HUES6 (cell line): ENCODE measurements around the gene GAREM1.

Source experiments
- H3K27ac ChIP-seq: 2 replicates; pipeline ENCODE4 v1.7.0; 2013; ENCODE audit warnings: low read depth, mild to moderate bottlenecking, low read length, inconsistent platforms
- H3K27me3 ChIP-seq: 2 replicates; pipeline ENCODE4 v1.6.1; 2013; ENCODE audit warnings: low read length; ENCODE audit not compliant: control insufficient read depth, insufficient read depth
- H3K36me3 ChIP-seq: 2 replicates; pipeline ENCODE4 v1.6.1; 2013; ENCODE audit warnings: low read length; ENCODE audit not compliant: control insufficient read depth, insufficient read depth
- H3K4me1 ChIP-seq: 2 replicates; pipeline ENCODE4 v1.6.1; 2013; ENCODE audit warnings: low read length; ENCODE audit not compliant: control insufficient read depth, insufficient read depth
- H3K4me3 ChIP-seq: 2 replicates; pipeline ENCODE4 v1.5.1; 2013; ENCODE audit warnings: low read depth, low read length
- H3K9ac ChIP-seq: one replicate; pipeline ENCODE4 v1.6.1; 2013; ENCODE audit warnings: mild to moderate bottlenecking, low read length
- H3K9me3 ChIP-seq: 2 replicates; pipeline ENCODE4 v1.6.1; 2013; ENCODE audit warnings: low read depth, low read length; ENCODE audit not compliant: control insufficient read depth, insufficient read depth

GAREM1 gene

DNA sequence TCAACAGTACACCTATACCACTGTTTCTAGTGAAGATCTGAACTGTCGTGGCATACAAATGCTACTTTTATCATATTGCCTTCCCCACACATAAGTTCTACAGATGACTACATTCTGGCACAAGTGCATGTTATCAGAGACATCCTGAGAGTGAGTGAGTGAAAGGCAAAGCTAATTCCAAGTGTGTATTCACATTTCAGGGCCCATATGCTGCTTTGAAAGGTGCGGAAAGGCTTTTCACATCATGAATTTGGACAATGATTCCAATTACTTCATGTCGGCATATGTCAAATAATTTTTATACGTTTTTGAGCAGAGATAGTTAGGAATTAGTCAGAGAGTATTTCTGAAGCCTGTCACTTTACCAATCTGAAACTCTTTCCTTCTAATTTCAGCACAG is 101.7 kb downstream of the GAREM1 start:
- no peak overlapping the region for H3K9ac ChIP-seq
- no peaks in the 10 kb centered on the region for H3K27me3 ChIP-seq
- H3K27ac ChIP-seq, result no peak overlapping the region
- H3K9me3 ChIP-seq, result no peaks in the 10 kb centered on the region
- no peak overlapping the region for H3K4me3 ChIP-seq
- no peaks in the 10 kb centered on the region for H3K4me1 ChIP-seq
- no peaks in the 10 kb centered on the region for H3K36me3 ChIP-seq

DNA sequence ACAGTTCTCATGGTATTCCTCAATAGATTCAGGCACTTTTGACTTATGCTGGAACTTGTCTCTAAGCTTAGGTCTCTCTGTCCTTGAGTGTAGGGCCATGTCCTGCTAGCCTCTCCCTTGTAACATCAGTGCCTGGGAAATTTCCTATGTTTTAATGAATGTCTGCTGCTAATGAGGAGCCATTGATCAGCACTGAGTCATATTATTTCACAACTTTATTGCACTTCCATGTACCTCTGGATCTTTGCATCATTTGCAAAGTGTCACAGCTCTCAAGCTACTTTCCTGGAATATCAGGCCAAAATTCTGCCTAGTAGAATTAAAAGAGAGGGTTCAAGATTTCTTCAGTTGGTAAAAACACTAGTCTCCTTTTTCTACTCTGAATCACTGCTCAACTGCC is 102.5 kb downstream of the GAREM1 start:
- H3K36me3 ChIP-seq, result no peaks in the 10 kb centered on the region

DNA sequence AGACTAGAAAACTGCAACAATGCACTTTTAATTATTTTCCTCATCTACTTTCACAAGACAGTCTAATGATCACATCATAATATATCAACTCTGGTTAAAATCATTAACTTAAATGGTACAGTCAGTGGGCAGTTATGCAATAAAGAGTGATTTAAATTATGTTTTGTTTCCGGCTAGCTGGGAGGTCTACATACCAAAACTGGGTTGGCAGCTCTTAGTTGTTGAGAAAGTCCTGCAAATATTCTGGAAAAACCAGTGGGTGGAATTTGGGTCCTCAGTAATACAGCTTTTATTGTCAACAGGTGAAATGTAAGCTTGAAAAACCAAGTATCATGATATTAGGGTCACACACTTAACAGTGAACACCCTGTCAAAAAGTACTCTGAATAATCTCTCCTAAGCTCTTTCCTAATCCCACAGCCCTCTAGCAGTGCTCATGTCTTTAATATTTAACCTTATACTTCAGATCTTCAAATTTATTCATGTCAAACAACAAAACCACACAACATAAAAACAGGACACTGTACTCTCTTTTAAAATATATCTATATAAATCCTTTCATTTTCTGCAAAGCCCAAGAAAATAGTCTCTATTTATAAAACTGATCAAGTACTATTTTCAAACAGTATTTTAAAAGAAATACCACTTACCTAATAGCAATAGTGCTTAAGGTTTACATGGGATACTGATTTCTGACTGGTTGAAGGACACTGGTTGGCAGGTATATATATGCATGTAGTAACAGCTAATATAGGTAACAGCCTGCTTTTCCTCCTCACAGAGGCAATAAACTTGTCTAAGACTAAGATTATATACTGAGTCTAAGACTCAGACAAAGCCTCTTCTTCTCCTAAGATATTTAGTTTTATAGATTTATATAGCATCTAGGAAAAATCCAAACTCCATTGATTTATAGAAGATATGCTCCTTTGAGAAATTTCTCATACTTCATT is 103.8 kb downstream of the GAREM1 start:
- no peak overlapping the region for H3K27ac ChIP-seq
- H3K36me3 ChIP-seq, result no peaks in the 10 kb centered on the region
- H3K4me1 ChIP-seq, result peaks cover 5% of the 10 kb centered on the region; the same call in 1 of the 2 replicates
- no peaks in the 10 kb centered on the region for H3K27me3 ChIP-seq
- H3K9me3 ChIP-seq, result no peaks in the 10 kb centered on the region
- no peak overlapping the region for H3K9ac ChIP-seq
- no peak overlapping the region for H3K4me3 ChIP-seq

More for the DNA sequence above, 102.5 kb downstream of the GAREM1 start:
- H3K27ac ChIP-seq, result no peak overlapping the region
- no peaks in the 10 kb centered on the region for H3K27me3 ChIP-seq
- no peak overlapping the region for H3K9ac ChIP-seq
- H3K4me1 ChIP-seq, result no peaks in the 10 kb centered on the region
- no peak overlapping the region for H3K4me3 ChIP-seq
- H3K9me3 ChIP-seq, result no peaks in the 10 kb centered on the region

DNA sequence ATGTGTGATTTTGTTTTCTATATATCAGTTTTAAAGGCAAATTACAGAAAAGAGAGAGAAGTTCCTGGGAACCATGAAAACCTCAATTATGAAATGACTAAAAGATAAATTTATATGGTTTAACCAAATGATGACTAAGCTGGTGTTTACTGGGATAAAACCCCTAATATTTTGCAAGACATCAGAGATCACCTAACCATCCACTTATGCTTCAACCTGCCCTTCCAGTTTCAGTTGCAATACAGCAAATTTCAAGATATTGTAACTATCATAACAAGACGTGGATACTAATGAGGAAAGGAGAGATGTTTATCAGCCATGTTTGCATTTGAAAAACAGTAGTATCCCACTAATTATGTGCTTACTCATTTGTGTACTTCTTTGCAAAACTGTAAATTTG is 108.2 kb downstream of the GAREM1 start:
- H3K27ac ChIP-seq, result no peak overlapping the region

DNA sequence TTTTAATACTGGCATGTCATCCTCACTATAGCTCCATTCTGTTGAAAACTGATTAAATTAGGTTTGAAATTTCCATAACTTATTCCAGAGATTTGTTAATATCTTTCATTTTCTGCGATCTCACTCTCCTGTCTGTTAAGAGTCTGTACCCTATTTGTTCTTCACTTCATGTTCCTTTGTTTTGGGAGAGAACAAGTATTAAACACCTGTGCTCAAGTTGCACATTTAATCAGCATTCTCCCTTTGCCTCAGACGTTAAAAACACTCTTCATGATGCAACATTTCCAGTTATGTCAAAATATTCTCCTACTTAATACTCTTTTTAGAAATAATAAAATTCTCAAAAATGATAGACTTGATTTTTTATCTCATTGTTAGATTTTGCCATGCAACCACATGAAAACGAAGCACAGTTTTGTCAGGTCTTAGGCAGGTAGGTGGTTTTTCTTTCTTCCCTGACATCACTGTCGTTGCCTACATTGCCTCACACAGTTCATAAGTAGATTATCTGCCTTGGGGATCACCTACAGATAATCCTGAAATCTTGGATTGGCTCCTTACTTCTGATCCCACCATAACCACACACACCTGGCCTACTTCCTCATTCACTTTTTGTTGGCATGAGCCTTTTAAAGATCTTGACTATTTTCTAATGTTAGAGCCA is 109.9 kb downstream of the GAREM1 start:
- no peaks in the 10 kb centered on the region for H3K27me3 ChIP-seq
- no peak overlapping the region for H3K27ac ChIP-seq
- no peaks in the 10 kb centered on the region for H3K9me3 ChIP-seq
- H3K4me1 ChIP-seq, result peaks cover 13% of the 10 kb centered on the region
- H3K36me3 ChIP-seq, result no peaks in the 10 kb centered on the region
- no peak overlapping the region for H3K9ac ChIP-seq
- H3K4me3 ChIP-seq, result no peak overlapping the region

More for the DNA sequence above, 108.2 kb downstream of the GAREM1 start:
- Histone ChIP-seq H3K9ac (no peak overlapping the region), H3K27me3 (no peaks in the 10 kb centered on the region), H3K36me3 (no peaks in the 10 kb centered on the region), H3K9me3 (no peaks in the 10 kb centered on the region), H3K4me1 (peaks cover 13% of the 10 kb centered on the region), H3K4me3 (no peak overlapping the region)

DNA sequence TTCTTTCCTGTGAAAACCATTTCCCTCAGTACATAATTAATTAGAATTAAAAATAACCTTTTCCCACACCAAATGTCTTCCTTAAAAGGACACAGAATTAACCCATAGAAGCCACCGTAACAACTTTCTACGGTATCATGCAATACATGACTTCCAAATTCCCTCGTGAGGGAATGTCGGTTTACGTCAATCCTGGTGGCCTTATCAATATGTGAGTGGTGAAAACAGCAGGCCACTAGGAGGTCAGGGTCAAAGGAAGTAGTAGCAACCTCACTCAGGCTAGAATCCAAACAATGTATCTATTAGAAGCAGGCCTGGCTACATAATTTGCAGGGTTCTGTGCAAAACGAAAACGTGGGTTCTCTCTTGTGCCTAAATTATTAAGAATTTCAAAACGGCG is 112.2 kb downstream of the GAREM1 start:
- no peaks in the 10 kb centered on the region for H3K9me3 ChIP-seq
- H3K4me3 ChIP-seq, result no peak overlapping the region
- H3K27me3 ChIP-seq, result no peaks in the 10 kb centered on the region
- peaks cover 13% of the 10 kb centered on the region for H3K4me1 ChIP-seq
- no peaks in the 10 kb centered on the region for H3K36me3 ChIP-seq
- no peak overlapping the region for H3K9ac ChIP-seq
- H3K27ac ChIP-seq, result no peak overlapping the region

DNA sequence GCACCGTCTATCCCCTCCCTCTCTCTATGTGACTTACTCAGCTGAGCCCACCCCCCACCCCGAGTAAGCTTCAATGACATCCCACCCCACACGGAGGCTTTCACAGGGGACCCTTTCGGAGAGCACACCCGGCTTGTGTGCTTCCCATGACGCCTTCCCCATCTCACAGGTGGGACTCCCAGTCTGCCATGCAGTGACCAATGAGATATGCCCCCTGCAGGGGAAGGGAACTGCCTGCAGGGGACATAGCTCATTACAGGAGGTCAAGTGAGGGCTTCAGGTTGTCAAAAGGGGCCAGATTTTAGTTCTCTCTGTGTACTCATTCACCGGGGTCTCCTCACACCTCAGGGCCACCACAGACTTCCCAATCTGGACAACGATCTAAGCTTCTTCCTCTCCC is 112.6 kb downstream of the GAREM1 start:
- Histone ChIP-seq H3K4me1 (peaks cover 13% of the 10 kb centered on the region), H3K4me3 (no peak overlapping the region), H3K9me3 (no peaks in the 10 kb centered on the region), H3K27me3 (no peaks in the 10 kb centered on the region), H3K36me3 (no peaks in the 10 kb centered on the region), H3K9ac (no peak overlapping the region), H3K27ac (no peak overlapping the region)

DNA sequence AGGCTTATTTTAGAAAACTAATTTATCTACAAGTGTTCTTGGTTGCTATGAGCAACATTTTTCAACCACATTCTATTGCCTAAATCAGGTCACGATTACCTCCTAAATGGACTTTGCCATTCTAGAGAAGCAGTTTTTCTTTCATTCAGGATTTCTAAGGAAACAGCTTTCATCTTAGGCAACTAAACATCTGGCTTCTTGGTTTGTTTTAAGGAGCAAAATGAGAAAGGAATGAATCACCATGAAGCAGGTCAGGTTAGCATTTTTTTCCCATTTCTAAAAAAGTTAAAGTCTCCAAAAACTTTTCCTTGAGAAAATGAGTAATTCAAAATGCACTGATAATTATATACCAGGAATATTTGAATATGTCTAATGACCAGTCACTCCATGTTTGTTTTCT is 114.8 kb downstream of the GAREM1 start:
- Histone ChIP-seq H3K4me1 (peaks cover 8% of the 10 kb centered on the region; the same call in 1 of the 2 replicates), H3K9me3 (no peaks in the 10 kb centered on the region), H3K27me3 (no peaks in the 10 kb centered on the region), H3K9ac (no peak overlapping the region), H3K4me3 (no peak overlapping the region), H3K27ac (no peak overlapping the region), H3K36me3 (no peaks in the 10 kb centered on the region)

DNA sequence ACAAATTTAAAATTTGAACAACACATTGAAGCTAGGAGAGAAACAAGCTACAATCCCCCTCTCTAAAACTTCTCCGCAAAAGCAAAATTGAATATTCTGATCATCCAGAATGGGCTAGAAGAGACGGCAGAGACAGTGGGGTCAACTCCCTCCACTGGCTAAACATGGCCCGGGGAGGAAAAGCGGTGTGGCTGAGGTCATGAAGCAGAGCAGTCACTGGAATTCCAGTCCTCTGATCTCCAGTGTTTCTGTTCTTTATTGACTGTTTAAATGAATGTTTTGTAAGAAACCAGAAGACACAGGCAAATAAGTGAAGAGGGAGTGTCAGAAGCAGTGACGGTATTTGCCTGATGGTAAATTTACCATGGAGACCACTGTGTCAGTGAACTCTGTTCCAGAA is 116.2 kb downstream of the GAREM1 start:
- Histone ChIP-seq H3K36me3 (no peaks in the 10 kb centered on the region), H3K9ac (no peak overlapping the region), H3K4me1 (peaks cover 8% of the 10 kb centered on the region; the same call in 1 of the 2 replicates), H3K27me3 (no peaks in the 10 kb centered on the region), H3K4me3 (no peak overlapping the region), H3K9me3 (no peaks in the 10 kb centered on the region), H3K27ac (no peak overlapping the region)

DNA sequence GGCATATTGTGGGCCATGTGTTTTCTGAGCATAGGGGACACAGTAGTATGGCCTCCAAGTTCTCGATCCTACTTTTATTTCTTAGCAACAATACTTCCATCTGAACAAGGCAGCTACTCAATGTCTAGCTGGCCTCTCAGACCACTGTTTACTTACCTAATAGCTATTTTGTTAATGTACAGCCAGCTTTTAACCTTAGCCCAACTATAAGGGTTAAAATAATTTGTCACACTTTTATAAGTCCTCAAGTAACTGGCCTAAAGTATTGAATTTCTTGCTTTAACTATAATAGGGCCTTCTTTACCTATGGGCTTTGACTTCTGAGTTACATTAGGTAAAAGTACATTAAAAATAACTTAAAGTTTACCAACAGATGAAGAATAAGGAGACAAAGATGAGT is 117.4 kb downstream of the GAREM1 start:
- Histone ChIP-seq H3K27ac (no peak overlapping the region), H3K9ac (no peak overlapping the region), H3K9me3 (no peaks in the 10 kb centered on the region), H3K4me1 (peaks cover 1% of the 10 kb centered on the region; the same call in 1 of the 2 replicates), H3K36me3 (no peaks in the 10 kb centered on the region), H3K27me3 (no peaks in the 10 kb centered on the region), H3K4me3 (no peak overlapping the region)

DNA sequence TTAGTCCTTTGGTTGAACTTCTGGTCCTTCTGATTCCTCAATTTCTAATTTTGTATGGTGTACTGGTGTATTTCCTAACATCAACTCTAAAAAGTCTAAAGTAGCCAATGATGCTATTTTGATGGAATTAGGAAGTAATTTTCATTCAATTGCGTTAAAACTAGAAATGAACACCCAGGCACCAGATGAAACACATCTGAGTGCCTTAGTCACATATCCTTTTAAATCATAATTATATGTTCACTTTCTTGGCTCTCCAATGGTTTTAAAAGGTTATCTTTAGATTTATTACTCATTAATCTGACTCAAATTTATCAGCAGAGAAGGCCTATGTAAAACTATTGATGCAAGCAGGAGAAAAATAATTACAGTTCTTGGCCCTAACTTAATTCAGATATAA is 119.7 kb downstream of the GAREM1 start:
- no peak overlapping the region for H3K27ac ChIP-seq
- H3K36me3 ChIP-seq, result no peaks in the 10 kb centered on the region
- H3K4me1 ChIP-seq, result peaks cover 5% of the 10 kb centered on the region; the same call in 1 of the 2 replicates
- no peaks in the 10 kb centered on the region for H3K9me3 ChIP-seq
- no peak overlapping the region for H3K9ac ChIP-seq
- H3K27me3 ChIP-seq, result no peaks in the 10 kb centered on the region
- H3K4me3 ChIP-seq, result no peak overlapping the region
